NCI-H1436 (cell line): ENCODE data around the gene RNGTT.
A peak's percentile ranks its signal among the peaks of the same experiment; 100 is the strongest.
"Not testable (repeated sequence)": the region's sequence is repeated elsewhere in the genome, so short reads cannot be mapped to it uniquely, and the experiment has no call there.

Experiments used
- DNase-seq: peaks from one replicate; lab custom pipeline; 2025; lab: John Stamatoyannopoulos, UW

Gene RNGTT

GRCh38 chr6:88910922-88911778 lies 52.3 kb downstream of the RNGTT start:
- DNase-seq: no peak

- DNase-seq: no peak
Observed at GRCh38 chr6:88908598-88909548, 54.5 kb downstream of the RNGTT start.

GRCh38 chr6:88907148-88907547 lies 56.3 kb downstream of the RNGTT start:
- not testable (repeated sequence) for DNase-seq

GRCh38 chr6:88899569-88900316 lies 63.7 kb downstream of the RNGTT start:
- no peak for DNase-seq

- no peak for DNase-seq
Observed at GRCh38 chr6:88895911-88896310, 67.5 kb downstream of the RNGTT start.

- no peak for DNase-seq
Observed at GRCh38 chr6:88890860-88891845, 72.3 kb downstream of the RNGTT start.

GRCh38 chr6:88890394-88890793 lies 73.0 kb downstream of the RNGTT start:
- no peak for DNase-seq

GRCh38 chr6:88884361-88884760 lies 79.1 kb downstream of the RNGTT start:
- no peak for DNase-seq

- no peak for DNase-seq
Observed at GRCh38 chr6:88882536-88882935, 80.9 kb downstream of the RNGTT start.

- no peak for DNase-seq
Observed at GRCh38 chr6:88881451-88881850, 82.0 kb downstream of the RNGTT start.

GRCh38 chr6:88880021-88880420 lies 83.4 kb downstream of the RNGTT start:
- DNase-seq: no peak

GRCh38 chr6:88877893-88878292 lies 85.5 kb downstream of the RNGTT start:
- no peak for DNase-seq

GRCh38 chr6:88872962-88873361 lies 90.5 kb downstream of the RNGTT start:
- no peak for DNase-seq

- no peak for DNase-seq
Observed at GRCh38 chr6:88871498-88871897, 91.9 kb downstream of the RNGTT start.

- DNase-seq: peak; percentile 45
Observed at GRCh38 chr6:88870717-88871330, 92.6 kb downstream of the RNGTT start.

GRCh38 chr6:88869263-88870020 lies 94.0 kb downstream of the RNGTT start:
- no peak for DNase-seq

GRCh38 chr6:88867841-88868731 lies 95.3 kb downstream of the RNGTT start:
- no peak for DNase-seq

GRCh38 chr6:88866856-88867255 lies 96.6 kb downstream of the RNGTT start:
- DNase-seq: no peak

- DNase-seq: no peak
Observed at GRCh38 chr6:88865275-88865674, 98.1 kb downstream of the RNGTT start.
